Bronchial epithelial cell (primary cell): ENCODE data around the gene DCAF10. TPM values are rescaled to one million over a fixed set of nuclear protein-coding genes. Genes with fewer than 3 reads are reported as not detected.
"Not testable (repeated sequence)": the region's sequence is repeated elsewhere in the genome, so short reads cannot be mapped to it uniquely, and the experiment has no call there.

Source experiments
- DNase-seq: peaks from one replicate; pipeline ENCODE4 v3.0.0-alpha.2; 2010; ENCODE audit warnings: low read depth
- FAIRE-seq: peaks from 2 replicates; lab custom pipeline; 2011; peaks lifted over from hg19 to GRCh38; lab: Jason Lieb, UNC
- H3K27me3 ChIP-seq: 2 replicates; pipeline ENCODE4 v1.5.1; 2011; ENCODE audit warnings: low read length; ENCODE audit not compliant: control insufficient read depth, insufficient read depth
- H3K36me3 ChIP-seq: 2 replicates; pipeline ENCODE4 v1.5.1; 2011; ENCODE audit warnings: low read length; ENCODE audit not compliant: control insufficient read depth, insufficient read depth
- H3K4me3 ChIP-seq: 2 replicates; pipeline ENCODE4 v1.5.1; 2011; ENCODE audit warnings: mild to moderate bottlenecking, low read depth, low read length, control low read depth
- total RNA-seq: library from RNA; depleted of rRNA; stranded (reverse); fragments of >200 nt; gene quantifications from 2 replicates; pipeline ENCODE4 v1.2.1, GENCODE V29; 2014
- TF ChIP-seq, protein P1 (sequence below): IDR thresholded peaks from 2 replicates; pipeline ENCODE4 v1.5.1; 2011; ENCODE audit warnings: mild to moderate bottlenecking, moderate library complexity, low read length, control low read depth, inconsistent platforms; ENCODE audit not compliant: insufficient read depth, severe bottlenecking

DCAF10 gene
- total RNA-seq, 1 donor from 2014 or later: 29.5 TPM

DNA sequence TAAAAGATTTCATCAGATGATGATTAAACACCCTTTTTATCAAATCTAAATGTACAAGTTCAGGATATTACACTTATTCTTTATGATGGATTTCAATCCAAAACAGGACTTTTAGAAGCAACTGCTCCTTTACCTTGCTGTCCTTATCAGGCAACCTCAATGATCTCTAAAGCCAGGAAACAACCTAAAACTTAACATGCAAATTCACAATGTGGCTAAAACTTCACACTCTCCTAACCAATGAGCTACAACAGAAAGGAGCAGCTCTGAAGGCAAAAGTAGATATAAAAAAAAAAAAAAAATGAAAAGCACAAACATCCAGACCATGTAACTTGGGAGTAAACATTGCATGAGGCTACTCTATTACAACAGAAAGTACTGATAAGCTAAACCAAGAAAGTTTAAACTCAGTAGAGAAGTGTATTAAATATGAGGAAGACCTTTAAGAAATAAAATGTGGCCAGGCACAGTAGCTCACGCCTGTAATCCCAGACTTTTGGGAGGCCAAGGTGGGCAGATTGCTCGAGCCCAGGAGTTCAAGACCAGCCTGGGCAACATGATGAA is 80.4 kb downstream of the DCAF10 start:
- peaks cover 2% of the 10 kb centered on the region for H3K36me3 ChIP-seq
- FAIRE-seq: no peak

DNA sequence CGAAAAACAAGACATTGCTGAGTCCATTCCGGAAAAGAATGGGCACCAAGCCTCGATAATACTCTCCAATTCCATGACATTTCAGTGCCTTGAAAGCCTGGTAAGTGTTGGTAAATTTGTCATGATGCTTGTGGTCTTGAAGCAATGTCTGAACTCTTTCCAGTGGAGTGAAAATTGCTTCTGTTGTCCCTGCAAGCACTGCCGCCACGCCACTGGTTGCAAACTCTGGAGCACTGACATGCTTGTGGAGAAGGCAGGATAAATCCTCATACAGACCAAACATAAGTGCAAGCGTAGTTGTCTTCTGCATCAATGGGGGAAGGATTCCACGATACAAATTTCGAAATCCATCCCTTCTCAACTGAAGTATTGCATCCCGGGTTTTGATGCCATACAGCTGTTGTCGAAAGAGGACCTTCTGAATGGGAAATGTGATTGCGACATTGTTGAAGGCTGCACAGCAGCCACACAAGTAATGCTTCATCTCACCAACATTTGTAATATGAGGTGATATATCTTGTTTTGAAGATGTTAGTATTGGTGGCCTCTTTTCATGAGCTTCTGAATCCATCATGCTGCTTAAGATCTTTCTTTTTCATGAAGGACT is 87.5 kb downstream of the DCAF10 start:
- not testable (repeated sequence) for H3K27me3 ChIP-seq, H3K36me3 ChIP-seq, H3K4me3 ChIP-seq, DNase-seq, FAIRE-seq

More for the DNA sequence above, 80.4 kb downstream of the DCAF10 start:
- Histone ChIP-seq H3K27me3 (no peaks in the 10 kb centered on the region), H3K4me3 (no peak overlapping the region)
- TF ChIP-seq, protein P1, sequence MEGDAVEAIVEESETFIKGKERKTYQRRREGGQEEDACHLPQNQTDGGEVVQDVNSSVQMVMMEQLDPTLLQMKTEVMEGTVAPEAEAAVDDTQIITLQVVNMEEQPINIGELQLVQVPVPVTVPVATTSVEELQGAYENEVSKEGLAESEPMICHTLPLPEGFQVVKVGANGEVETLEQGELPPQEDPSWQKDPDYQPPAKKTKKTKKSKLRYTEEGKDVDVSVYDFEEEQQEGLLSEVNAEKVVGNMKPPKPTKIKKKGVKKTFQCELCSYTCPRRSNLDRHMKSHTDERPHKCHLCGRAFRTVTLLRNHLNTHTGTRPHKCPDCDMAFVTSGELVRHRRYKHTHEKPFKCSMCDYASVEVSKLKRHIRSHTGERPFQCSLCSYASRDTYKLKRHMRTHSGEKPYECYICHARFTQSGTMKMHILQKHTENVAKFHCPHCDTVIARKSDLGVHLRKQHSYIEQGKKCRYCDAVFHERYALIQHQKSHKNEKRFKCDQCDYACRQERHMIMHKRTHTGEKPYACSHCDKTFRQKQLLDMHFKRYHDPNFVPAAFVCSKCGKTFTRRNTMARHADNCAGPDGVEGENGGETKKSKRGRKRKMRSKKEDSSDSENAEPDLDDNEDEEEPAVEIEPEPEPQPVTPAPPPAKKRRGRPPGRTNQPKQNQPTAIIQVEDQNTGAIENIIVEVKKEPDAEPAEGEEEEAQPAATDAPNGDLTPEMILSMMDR: no peak
- DNase-seq: no peak

DNA sequence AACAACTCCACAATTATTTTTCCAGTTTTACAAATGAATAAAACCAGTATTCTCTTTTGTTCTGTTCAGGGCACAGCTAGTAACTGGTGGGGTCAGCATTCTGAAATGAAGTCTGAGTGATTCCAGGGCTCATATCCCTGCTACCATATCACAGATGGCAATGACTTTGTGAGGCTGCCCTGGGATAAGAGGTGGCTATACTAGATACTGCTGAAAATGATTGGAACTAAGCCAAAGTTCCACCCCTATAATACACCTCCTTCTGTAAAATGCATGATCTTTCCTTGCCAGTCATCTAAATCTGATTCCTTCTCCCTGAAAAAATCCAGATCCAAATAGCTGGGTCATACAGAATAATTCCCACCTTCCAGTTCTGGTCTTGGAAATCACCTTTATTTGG is 88.9 kb downstream of the DCAF10 start:
- peaks cover 4% of the 10 kb centered on the region for H3K36me3 ChIP-seq
- no peaks in the 10 kb centered on the region for H3K27me3 ChIP-seq
- no peak overlapping the region for H3K4me3 ChIP-seq
- TF ChIP-seq, protein P1: no peak
- no peak for DNase-seq
- no peak for FAIRE-seq

DNA sequence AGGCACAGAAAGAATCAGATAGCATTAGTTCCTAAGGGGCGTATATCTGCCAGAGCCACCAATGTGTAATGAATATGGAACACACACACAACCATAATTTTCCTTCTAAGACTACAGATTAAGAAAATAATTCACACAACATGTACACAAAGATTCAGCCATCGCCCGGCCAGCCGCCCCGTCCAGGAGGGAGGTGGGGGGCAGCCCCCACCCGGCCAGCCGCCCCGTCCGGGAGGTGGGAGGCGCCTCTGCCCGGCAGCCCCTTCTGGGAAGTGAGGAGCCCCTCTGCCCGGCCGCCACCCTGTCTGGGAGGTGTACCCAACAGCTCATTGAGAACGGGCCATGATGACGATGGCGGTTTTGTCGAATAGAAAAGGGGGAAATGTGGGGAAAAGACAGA is 90.4 kb downstream of the DCAF10 start:
- H3K27me3 ChIP-seq, FAIRE-seq, DNase-seq, H3K36me3 ChIP-seq, H3K4me3 ChIP-seq: not testable (repeated sequence)

DNA sequence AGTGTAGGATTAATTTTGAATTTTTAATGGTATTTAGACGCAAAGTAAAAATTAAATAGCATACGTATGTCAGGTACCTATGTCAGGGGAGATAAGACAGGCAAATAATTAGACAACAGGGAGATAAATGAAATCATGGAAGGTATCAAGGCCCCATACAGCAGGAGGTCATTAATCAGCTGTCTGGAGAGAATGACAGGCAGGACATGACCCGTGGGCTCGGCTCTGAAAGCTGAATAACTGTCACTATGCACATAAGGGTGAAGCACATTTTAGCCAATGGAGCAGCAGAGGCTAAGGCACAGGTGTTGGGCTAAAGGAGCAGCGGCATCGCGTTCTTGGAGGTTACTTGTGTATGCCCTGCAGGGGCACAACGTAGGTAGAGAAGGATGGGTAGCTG is 91.5 kb downstream of the DCAF10 start:
- no peaks in the 10 kb centered on the region for H3K27me3 ChIP-seq
- peaks cover 9% of the 10 kb centered on the region for H3K36me3 ChIP-seq
- TF ChIP-seq, protein P1: no peak
- H3K4me3 ChIP-seq: no peak overlapping the region
- FAIRE-seq (no peak), DNase-seq (no peak)

DNA sequence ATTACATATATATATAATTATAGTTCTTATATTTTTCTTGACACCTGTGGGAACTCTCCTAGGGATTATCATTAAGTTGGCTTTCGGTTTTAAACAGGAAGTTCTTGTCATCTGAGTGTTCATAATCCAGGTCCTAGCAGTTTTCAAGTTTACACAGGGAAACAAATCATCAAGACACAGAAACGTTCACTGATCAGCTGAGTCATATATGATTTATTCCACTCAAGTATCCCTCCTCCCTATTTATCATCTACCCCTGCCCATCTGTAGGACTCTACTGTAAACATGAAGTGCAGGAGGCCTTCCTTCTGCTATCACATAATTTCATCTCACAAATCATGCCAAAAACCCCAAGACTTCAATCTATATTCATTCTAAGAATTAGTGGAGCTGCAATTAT is 97.1 kb downstream of the DCAF10 start:
- TF ChIP-seq, protein P1: no peak
- FAIRE-seq (no peak), DNase-seq (peak; percentile 80)
- H3K36me3 ChIP-seq: peaks cover 10% of the 10 kb centered on the region
- no peak overlapping the region for H3K4me3 ChIP-seq
- no peaks in the 10 kb centered on the region for H3K27me3 ChIP-seq

DNA sequence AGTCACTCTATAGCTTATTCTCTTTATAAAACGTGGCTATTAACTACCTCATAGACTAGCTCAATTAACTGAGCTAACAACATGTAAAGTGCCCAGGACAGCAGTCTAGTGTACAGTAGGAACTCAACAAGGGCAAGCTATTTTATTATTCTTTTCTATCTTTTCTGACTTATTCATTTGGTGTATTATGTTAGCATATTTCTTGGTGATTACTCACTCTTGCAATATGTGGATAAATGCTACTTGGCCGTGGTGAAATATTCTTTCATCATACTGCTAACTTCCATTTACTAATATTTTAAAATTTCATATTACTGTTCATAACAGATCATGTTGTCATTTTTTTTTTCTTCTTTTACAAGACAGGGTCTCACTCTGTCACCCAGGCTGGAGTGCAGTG is 98.4 kb downstream of the DCAF10 start:
- Histone ChIP-seq H3K36me3 (peaks cover 10% of the 10 kb centered on the region), H3K27me3 (no peaks in the 10 kb centered on the region), H3K4me3 (no peak overlapping the region)
- DNase-seq (no peak), FAIRE-seq (no peak)
- TF ChIP-seq, protein P1: no peak
